Left ventricle myocardium inferior (tissue), 1 donor: ENCODE results near the gene RREB1. TPM values are rescaled to one million over a fixed set of nuclear protein-coding genes. Genes with fewer than 3 reads are reported as not detected.

Experiments used
- DNase-seq: peaks from one replicate; pipeline ENCODE4 v3.0.0-alpha.2; 2020
- H3K27ac ChIP-seq: fragments of 200-600 bp; replicated peaks from 2 replicates; pipeline ENCODE4 v1.8.0; 2021
- H3K27me3 ChIP-seq: fragments of 200-600 bp; 2 replicates; pipeline ENCODE4 v1.8.0; 2021; ENCODE audit warnings: low read depth
- H3K36me3 ChIP-seq: fragments of 200-600 bp; 2 replicates; pipeline ENCODE4 v1.8.0; 2021
- H3K4me1 ChIP-seq: fragments of 200-600 bp; 2 replicates; pipeline ENCODE4 v1.8.0; 2021
- H3K4me3 ChIP-seq: fragments of 200-600 bp; 2 replicates; pipeline ENCODE4 v1.8.0; 2021; ENCODE audit warnings: mild to moderate bottlenecking, moderate library complexity
- H3K9me3 ChIP-seq: fragments of 200-600 bp; replicated peaks from 2 replicates; pipeline ENCODE4 v1.8.0; 2021
- intact Hi-C: fragments of 100-400 bp; cut with micrococcal nuclease; formaldehyde crosslinking; loops from one replicate; pipeline ENCODE4 v1.11.0; 2022
- total RNA-seq: library from RNA; stranded (reverse); fragmentation: NEBNext Ultra II Directional; extraction: Animal tissue kit (Norgen Biotek cat#: 25700); gene quantifications from one replicate; pipeline ENCODE4 v1.2.1, GENCODE V29; 2021
- TF ChIP-seq, protein P1 (sequence below): fragments of 200-600 bp; IDR thresholded peaks from 2 replicates; pipeline ENCODE4 v1.8.0; 2021; ENCODE audit warnings: antibody characterized with exemption, mild to moderate bottlenecking, borderline replicate concordance
- donor health status: DM: no; HTN: yes; CAD: no; lungs with severe emphysema.

RREB1 gene
- total RNA-seq, 1 donor from 2014 or later = 33.3 TPM

- TF ChIP-seq, protein P1, sequence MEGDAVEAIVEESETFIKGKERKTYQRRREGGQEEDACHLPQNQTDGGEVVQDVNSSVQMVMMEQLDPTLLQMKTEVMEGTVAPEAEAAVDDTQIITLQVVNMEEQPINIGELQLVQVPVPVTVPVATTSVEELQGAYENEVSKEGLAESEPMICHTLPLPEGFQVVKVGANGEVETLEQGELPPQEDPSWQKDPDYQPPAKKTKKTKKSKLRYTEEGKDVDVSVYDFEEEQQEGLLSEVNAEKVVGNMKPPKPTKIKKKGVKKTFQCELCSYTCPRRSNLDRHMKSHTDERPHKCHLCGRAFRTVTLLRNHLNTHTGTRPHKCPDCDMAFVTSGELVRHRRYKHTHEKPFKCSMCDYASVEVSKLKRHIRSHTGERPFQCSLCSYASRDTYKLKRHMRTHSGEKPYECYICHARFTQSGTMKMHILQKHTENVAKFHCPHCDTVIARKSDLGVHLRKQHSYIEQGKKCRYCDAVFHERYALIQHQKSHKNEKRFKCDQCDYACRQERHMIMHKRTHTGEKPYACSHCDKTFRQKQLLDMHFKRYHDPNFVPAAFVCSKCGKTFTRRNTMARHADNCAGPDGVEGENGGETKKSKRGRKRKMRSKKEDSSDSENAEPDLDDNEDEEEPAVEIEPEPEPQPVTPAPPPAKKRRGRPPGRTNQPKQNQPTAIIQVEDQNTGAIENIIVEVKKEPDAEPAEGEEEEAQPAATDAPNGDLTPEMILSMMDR = no peak
- no peaks in the 10 kb centered on the region for H3K27me3 ChIP-seq
- DNase-seq = no peak
- H3K4me1 ChIP-seq = peaks cover 73% of the 10 kb centered on the region
- H3K4me3 ChIP-seq = no peak overlapping the region
- no peaks in the 10 kb centered on the region for H3K9me3 ChIP-seq
- intact Hi-C loops = no loop called here
- peak overlapping the region; percentile 82 for H3K27ac ChIP-seq
- peaks cover 51% of the 10 kb centered on the region for H3K36me3 ChIP-seq
Measured at GRCh38 chr6:7215798-7216231, 108.1 kb downstream of the RREB1 start.

DNA sequence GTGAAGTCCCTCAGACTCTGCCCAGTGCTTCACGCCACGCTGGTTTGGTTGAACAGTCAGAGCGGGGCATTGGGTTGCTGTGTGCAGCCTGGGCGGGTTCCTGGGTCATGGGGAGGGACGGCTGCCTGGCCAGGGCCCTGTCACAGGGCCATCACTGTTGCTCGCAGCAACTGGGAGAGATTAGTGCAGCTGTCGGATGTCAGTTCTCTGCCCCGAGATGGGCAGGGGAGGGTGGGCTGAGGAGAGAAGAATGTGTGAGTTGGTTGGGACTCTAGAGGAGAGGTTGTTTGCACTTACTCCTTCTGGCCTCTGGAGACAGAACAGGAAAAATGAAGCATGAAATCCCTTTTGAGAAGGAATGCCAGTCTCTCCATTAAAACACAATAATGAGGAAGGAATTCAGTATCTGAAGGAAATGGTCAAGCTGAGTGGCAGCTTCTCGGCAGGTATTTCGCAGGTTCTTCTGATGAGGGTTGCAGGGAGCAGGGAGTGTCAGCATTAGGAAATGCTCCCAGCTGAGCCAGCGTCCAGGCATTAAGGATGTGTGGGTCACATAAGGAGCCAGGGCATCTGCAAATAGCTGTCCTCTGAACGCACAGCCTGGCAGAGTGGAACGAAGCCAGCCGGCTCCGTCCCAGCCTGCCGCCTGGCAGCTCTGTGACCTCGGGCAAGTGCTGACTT, 109.3 kb downstream of the RREB1 start:
- peak overlapping the region; percentile 22 for H3K4me3 ChIP-seq
- DNase-seq = peak; percentile 68
- peak overlapping the region; percentile 82 for H3K27ac ChIP-seq
- H3K27me3 ChIP-seq = no peaks in the 10 kb centered on the region
- TF ChIP-seq, protein P1 = peak; percentile 11
- H3K4me1 ChIP-seq = peaks cover 85% of the 10 kb centered on the region
- H3K36me3 ChIP-seq = peaks cover 40% of the 10 kb centered on the region
- intact Hi-C loops = no loop called here
- H3K9me3 ChIP-seq = no peaks in the 10 kb centered on the region

DNA sequence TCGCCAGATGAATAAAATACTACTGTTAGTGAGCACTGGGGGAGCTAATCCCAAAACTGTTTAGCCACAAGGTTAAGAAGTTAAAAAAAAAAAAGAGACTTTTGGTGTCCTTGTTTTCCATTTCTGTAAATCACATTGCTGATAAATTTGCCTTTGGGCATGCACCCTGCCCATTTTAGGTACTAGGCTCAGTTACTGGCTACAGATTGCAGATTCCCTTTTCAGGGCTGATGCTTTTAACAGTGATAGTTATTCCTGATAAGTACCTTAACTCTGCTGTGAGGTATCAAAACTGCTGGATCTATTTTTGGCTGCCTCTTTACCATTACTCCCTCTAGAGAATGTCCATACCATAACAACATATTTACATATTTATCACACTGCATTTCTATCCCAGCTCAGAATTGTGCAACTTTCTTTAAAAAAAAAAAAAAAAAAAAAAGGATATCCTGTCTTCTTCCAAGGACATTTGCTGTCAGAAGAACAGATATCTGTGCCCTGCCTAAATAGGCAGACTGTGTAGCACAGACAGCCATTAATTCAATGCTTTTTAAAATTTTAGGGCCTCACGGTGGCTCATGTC, 110.7 kb downstream of the RREB1 start:
- peak overlapping the region; percentile 82 for H3K27ac ChIP-seq
- H3K27me3 ChIP-seq = no peaks in the 10 kb centered on the region
- intact Hi-C loops = no loop called here
- peaks cover 26% of the 10 kb centered on the region for H3K36me3 ChIP-seq
- H3K4me3 ChIP-seq = no peak overlapping the region
- H3K9me3 ChIP-seq = no peaks in the 10 kb centered on the region
- TF ChIP-seq, protein P1 = peak; percentile 10
- DNase-seq = no peak
- peaks cover 94% of the 10 kb centered on the region for H3K4me1 ChIP-seq

GRCh38 chr6:7219310-7219709, 111.5 kb downstream of the RREB1 start:
- Histone ChIP-seq H3K4me1 (peaks cover 91% of the 10 kb centered on the region), H3K27me3 (no peaks in the 10 kb centered on the region), H3K36me3 (peaks cover 18% of the 10 kb centered on the region), H3K27ac (peak overlapping the region; percentile 82), H3K9me3 (no peaks in the 10 kb centered on the region), H3K4me3 (no peak overlapping the region)
- no peak for DNase-seq
- TF ChIP-seq, protein P1 = no peak
- intact Hi-C loops = no loop called here

DNA sequence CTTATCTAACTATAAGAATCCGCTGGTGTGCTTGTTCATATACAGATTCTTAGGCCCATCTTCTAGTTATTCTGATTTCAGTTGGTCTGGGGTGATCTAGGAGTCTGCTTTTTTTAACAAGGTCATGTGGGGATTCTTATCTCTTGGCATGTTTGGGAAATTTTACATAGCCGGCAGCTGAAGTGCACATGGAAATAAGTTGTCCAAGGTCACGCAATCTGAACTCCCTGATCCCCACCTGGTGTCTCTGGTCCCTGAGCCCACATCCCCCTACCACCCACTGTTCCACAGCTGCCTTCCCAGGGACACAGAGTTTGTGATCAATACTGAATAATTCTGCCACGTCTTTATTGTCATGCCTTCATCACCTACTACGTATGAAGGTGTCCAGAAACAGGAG, 114.4 kb downstream of the RREB1 start:
- intact Hi-C loops = no loop called here
- Histone ChIP-seq H3K9me3 (no peaks in the 10 kb centered on the region), H3K4me3 (no peak overlapping the region), H3K36me3 (peaks cover 24% of the 10 kb centered on the region), H3K4me1 (peaks cover 76% of the 10 kb centered on the region), H3K27ac (peak overlapping the region; percentile 82), H3K27me3 (no peaks in the 10 kb centered on the region)
- TF ChIP-seq, protein P1 = no peak
- DNase-seq = no peak
